ENCODE results near the gene DGCR2. TPM values are rescaled to one million over a fixed set of nuclear protein-coding genes. Genes with fewer than 3 reads are reported as not detected.

DGCR2 gene
- polyA plus RNA-seq, 1 experiment = 44.3 TPM

- CTCF ChIA-PET = no interaction called here
- no peak for DNase-seq (ENCODE audit: low read depth)
These were observed 29.3 kb upstream of the DGCR2 start for GRCh38 chr22:19151329-19152191.

GRCh38 chr22:19150482-19151328 is 28.5 kb upstream of the DGCR2 start:
- no peak for TF ChIP-seq CTCF (IDR thresholded peaks at IDR 0.05; ENCODE audit: insufficient read depth, low read depth, low read length)
- H3K36me3 ChIP-seq (ENCODE audit: control insufficient read depth, insufficient read depth, low read length) = no peaks in the 10 kb centered on the region
- H3K4me3 ChIP-seq (ENCODE audit: low read depth, low read length) = no peak overlapping the region
- POLR2A ChIA-PET = no interaction called here
- H3K27me3 ChIP-seq (ENCODE audit: control insufficient read depth, insufficient read depth, low read length) = peaks cover 42% of the 10 kb centered on the region
- CTCF ChIA-PET = no interaction called here
- no peak for DNase-seq (ENCODE audit: low read depth)

More at GRCh38 chr22:19151329-19152191, 29.3 kb upstream of the DGCR2 start:
- no peak for TF ChIP-seq CTCF (IDR thresholded peaks at IDR 0.05; ENCODE audit: insufficient read depth, low read depth, low read length)
- Histone ChIP-seq H3K4me3 (ENCODE audit: low read depth, low read length) (no peak overlapping the region), H3K27me3 (ENCODE audit: control insufficient read depth, insufficient read depth, low read length) (peaks cover 42% of the 10 kb centered on the region), H3K36me3 (ENCODE audit: control insufficient read depth, insufficient read depth, low read length) (no peaks in the 10 kb centered on the region)
- POLR2A ChIA-PET = no interaction called here

GRCh38 chr22:19149991-19150390 is 27.8 kb upstream of the DGCR2 start, which contains the start of gene GSC2:
TSS of gene GSC2 (minus strand) at chr22:19150292. CDS start at chr22:19150283, 9 bp downstream.
- no peak within 1 kb of the TSS for H3K4me3 ChIP-seq (ENCODE audit: low read depth, low read length)
- no peak for TF ChIP-seq CTCF (IDR thresholded peaks at IDR 0.05; ENCODE audit: insufficient read depth, low read depth, low read length)
- no peak for DNase-seq (ENCODE audit: low read depth)
- ChIA-PET POLR2A (no interaction called here), CTCF (no interaction called here)
- H3K36me3 ChIP-seq (ENCODE audit: control insufficient read depth, insufficient read depth, low read length) = no peaks in the 10 kb centered on the region
- H3K27me3 ChIP-seq (ENCODE audit: control insufficient read depth, insufficient read depth, low read length) = peaks cover 42% of the 10 kb centered on the region

GRCh38 chr22:19149047-19149883 is 27.1 kb upstream of the DGCR2 start:
- POLR2A ChIA-PET = no interaction called here
- no peak overlapping the region for H3K4me3 ChIP-seq (ENCODE audit: low read depth, low read length)
- no peak for DNase-seq (ENCODE audit: low read depth)
- no peak for TF ChIP-seq CTCF (IDR thresholded peaks at IDR 0.05; ENCODE audit: insufficient read depth, low read depth, low read length)
- H3K36me3 ChIP-seq (ENCODE audit: control insufficient read depth, insufficient read depth, low read length) = no peaks in the 10 kb centered on the region
- H3K27me3 ChIP-seq (ENCODE audit: control insufficient read depth, insufficient read depth, low read length) = peaks cover 42% of the 10 kb centered on the region
- CTCF ChIA-PET = interaction anchor here (1.3 kb wide), 1 partner anchor 481 kb away, joined by 6 read pairs; no protein-coding TSS in a partner anchor
